PC-3 (cell line): Measurements from ENCODE around the gene SIDT1. TPM values are rescaled to one million over a fixed set of nuclear protein-coding genes. Genes with fewer than 3 reads are reported as not detected.

Experiments used
- ATAC-seq: fragments of 200-7000 bp; cut with Tn5 transposase; 2 replicates; pipeline ENCODE4 v1.9.1; 2020; ENCODE audit warnings: mild to moderate bottlenecking, moderate library complexity
- BruUV-seq: library from RNA; stranded (reverse); fragments of 400-500 nt; replicated peaks from 2 replicates; lab custom pipeline; 2021; lab: Mats Ljungman, UMichigan
- CTCF ChIA-PET: fragments of 300-600 bp; sonication (Branson Sonifier 250); formaldehyde crosslinking; loops from one replicate; lab custom pipeline; 2022; ENCODE audit warnings: antibody characterized with exemption; lab: Charles Lee
- POLR2A ChIA-PET: fragments of 300-600 bp; sonication (Branson Sonifier 250); formaldehyde crosslinking; loops from one replicate; lab custom pipeline; 2022; ENCODE audit warnings: antibody characterized with exemption; ENCODE audit not compliant: unreplicated experiment; lab: Charles Lee
- DNase-seq: peaks from one replicate; pipeline ENCODE4 v3.0.0-alpha.2; 2015
- H2AFZ ChIP-seq: fragments of 300-600 bp; sonication (generic); 2 replicates; pipeline ENCODE4 v1.6.0; 2016; ENCODE audit warnings: antibody characterized with exemption, low read length
- H3F3A ChIP-seq: fragments of 300-600 bp; sonication (generic); one replicate; pipeline ENCODE4 v1.6.0; 2017; ENCODE audit warnings: antibody characterized with exemption, low read length, control low read depth, mild to moderate bottlenecking; ENCODE audit not compliant: unreplicated experiment
- H3K27ac ChIP-seq: fragments of 300-600 bp; sonication (generic); 2 replicates; pipeline ENCODE4 v1.5.1; 2016; ENCODE audit warnings: mild to moderate bottlenecking, low read length
- H3K27me3 ChIP-seq: fragments of 300-600 bp; sonication (generic); 2 replicates; pipeline ENCODE4 v1.6.1; 2016; ENCODE audit warnings: low read length, mixed read lengths
- H3K36me3 ChIP-seq: fragments of 300-600 bp; sonication (generic); 2 replicates; pipeline ENCODE4 v1.6.1; 2016; ENCODE audit warnings: low read depth, mixed run types, low read length, mixed read lengths
- H3K4me1 ChIP-seq: fragments of 300-600 bp; sonication (generic); 2 replicates; pipeline ENCODE4 v1.5.1; 2016; ENCODE audit warnings: low read length; ENCODE audit not compliant: insufficient read depth
- H3K4me2 ChIP-seq: fragments of 300-600 bp; sonication (generic); 2 replicates; pipeline ENCODE4 v1.6.0; 2016; ENCODE audit warnings: low read length
- H3K4me3 ChIP-seq: fragments of 300-600 bp; sonication (generic); 2 replicates; pipeline ENCODE4 v1.5.1; 2016; ENCODE audit warnings: mild to moderate bottlenecking, low read length, mixed read lengths
- H3K79me2 ChIP-seq: fragments of 300-600 bp; sonication (generic); 2 replicates; pipeline ENCODE4 v1.6.1; 2017; ENCODE audit warnings: low read length, mixed read lengths
- H3K9ac ChIP-seq: fragments of 300-600 bp; sonication (generic); 2 replicates; pipeline ENCODE4 v1.6.0; 2016; ENCODE audit warnings: mild to moderate bottlenecking, low read length
- H3K9me2 ChIP-seq: fragments of 300-600 bp; sonication (generic); replicated peaks from 2 replicates; pipeline ENCODE4 v1.6.1; 2016; ENCODE audit warnings: mixed run types, low read length, mixed read lengths
- H3K9me3 ChIP-seq: fragments of 300-600 bp; sonication (generic); 2 replicates; pipeline ENCODE4 v1.6.1; 2016; ENCODE audit warnings: low read length, mixed read lengths
- H4K20me1 ChIP-seq: fragments of 300-600 bp; sonication (generic); 2 replicates; pipeline ENCODE4 v1.6.1; 2016; ENCODE audit warnings: low read length, mixed read lengths
- EZH2 ChIP-seq: fragments of 300-600 bp; sonication (generic); IDR thresholded peaks from one replicate; pipeline ENCODE4 v1.6.1; 2017; ENCODE audit warnings: antibody characterized with exemption, mild to moderate bottlenecking, low read length; ENCODE audit not compliant: unreplicated experiment
- EZH2phosphoT487 ChIP-seq: fragments of 300-600 bp; sonication (generic); IDR thresholded peaks from 2 replicates; pipeline ENCODE4 v1.6.1; 2018; ENCODE audit warnings: mild to moderate bottlenecking, antibody characterized with exemption, low read length, borderline replicate concordance
- intact Hi-C: fragments of 100-400 bp; cut with micrococcal nuclease; formaldehyde crosslinking; loops from 2 replicates; pipeline ENCODE4 v1.9.0; 2023
- total RNA-seq: library from RNA; depleted of rRNA; stranded (reverse); fragments of >200 nt; gene quantifications from 2 replicates; pipeline ENCODE4 v1.2.3, GENCODE V29; 2014
- TF ChIP-seq, protein P1 (sequence below): fragments of 300-600 bp; sonication (generic); conservative IDR thresholded peaks from 2 replicates; pipeline ENCODE4 v1.5.1; 2017; ENCODE audit warnings: antibody characterized with exemption, low read depth, mild to moderate bottlenecking, low read length

The SIDT1 gene
- total RNA-seq, 1 experiment from 2014 or later = 14.1 TPM

GRCh38 chr3:113589971-113590370, 57.6 kb downstream of the SIDT1 start:
- H3K27ac ChIP-seq = no peak overlapping the region
- ChIA-PET CTCF (no interaction called here), POLR2A (no interaction called here)
- no peaks in the 10 kb centered on the region for H4K20me1 ChIP-seq
- DNase-seq (no peak), ATAC-seq (no peak)
- no peak for TF ChIP-seq EZH2phosphoT487
- TF ChIP-seq EZH2 = no peak
- TF ChIP-seq, protein P1, sequence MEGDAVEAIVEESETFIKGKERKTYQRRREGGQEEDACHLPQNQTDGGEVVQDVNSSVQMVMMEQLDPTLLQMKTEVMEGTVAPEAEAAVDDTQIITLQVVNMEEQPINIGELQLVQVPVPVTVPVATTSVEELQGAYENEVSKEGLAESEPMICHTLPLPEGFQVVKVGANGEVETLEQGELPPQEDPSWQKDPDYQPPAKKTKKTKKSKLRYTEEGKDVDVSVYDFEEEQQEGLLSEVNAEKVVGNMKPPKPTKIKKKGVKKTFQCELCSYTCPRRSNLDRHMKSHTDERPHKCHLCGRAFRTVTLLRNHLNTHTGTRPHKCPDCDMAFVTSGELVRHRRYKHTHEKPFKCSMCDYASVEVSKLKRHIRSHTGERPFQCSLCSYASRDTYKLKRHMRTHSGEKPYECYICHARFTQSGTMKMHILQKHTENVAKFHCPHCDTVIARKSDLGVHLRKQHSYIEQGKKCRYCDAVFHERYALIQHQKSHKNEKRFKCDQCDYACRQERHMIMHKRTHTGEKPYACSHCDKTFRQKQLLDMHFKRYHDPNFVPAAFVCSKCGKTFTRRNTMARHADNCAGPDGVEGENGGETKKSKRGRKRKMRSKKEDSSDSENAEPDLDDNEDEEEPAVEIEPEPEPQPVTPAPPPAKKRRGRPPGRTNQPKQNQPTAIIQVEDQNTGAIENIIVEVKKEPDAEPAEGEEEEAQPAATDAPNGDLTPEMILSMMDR = no peak
- H3K27me3 ChIP-seq = no peaks in the 10 kb centered on the region
- H3K9ac ChIP-seq = no peak overlapping the region
- no peaks in the 10 kb centered on the region for H3F3A ChIP-seq
- no peaks in the 10 kb centered on the region for H3K79me2 ChIP-seq
- intact Hi-C loops = no loop called here
- no peak overlapping the region for H2AFZ ChIP-seq
- no peaks in the 10 kb centered on the region for H3K9me3 ChIP-seq
- no peak overlapping the region for H3K4me2 ChIP-seq
- no peaks in the 10 kb centered on the region for H3K9me2 ChIP-seq
- peaks cover 7% of the 10 kb centered on the region; the same call in 1 of the 2 replicates for H3K4me1 ChIP-seq
- BruUV-seq = no TSS peak
- no peak overlapping the region for H3K4me3 ChIP-seq
- peaks cover 6% of the 10 kb centered on the region; the same call in 1 of the 2 replicates for H3K36me3 ChIP-seq

DNA sequence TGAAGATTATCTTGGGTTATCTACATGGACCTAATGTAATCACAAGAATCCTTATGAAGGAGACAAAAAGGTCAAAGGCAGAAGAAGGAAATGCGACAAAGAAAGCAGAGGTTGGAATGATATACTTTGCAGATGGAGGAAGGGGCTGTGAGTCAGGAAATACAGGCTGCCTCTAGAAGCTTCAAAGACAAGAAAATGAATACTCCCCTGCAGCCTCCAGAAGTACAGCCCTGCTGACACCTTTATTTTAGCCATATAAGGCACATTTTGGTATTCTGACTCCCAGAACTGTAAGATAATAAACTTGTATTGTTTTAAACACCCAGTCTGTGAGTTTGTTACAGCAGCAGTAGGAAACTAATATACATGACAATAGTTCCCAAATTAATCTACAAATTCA, 58.6 kb downstream of the SIDT1 start:
- ATAC-seq = no peak
- ChIA-PET POLR2A (no interaction called here), CTCF (no interaction called here)
- Histone ChIP-seq H3K4me1 (peaks cover 7% of the 10 kb centered on the region; the same call in 1 of the 2 replicates), H3K36me3 (0 out of 2 replicates have a peak, but pooled peaks cover 3% of the 10 kb centered on the region), H3K27me3 (no peaks in the 10 kb centered on the region), H4K20me1 (no peaks in the 10 kb centered on the region), H2AFZ (no peak overlapping the region), H3K9me2 (no peaks in the 10 kb centered on the region), H3K4me3 (no peak overlapping the region), H3K9me3 (no peaks in the 10 kb centered on the region), H3K79me2 (no peaks in the 10 kb centered on the region), H3K27ac (no peak overlapping the region), H3K4me2 (no peak overlapping the region), H3F3A (no peaks in the 10 kb centered on the region), H3K9ac (no peak overlapping the region)
- intact Hi-C loops = no loop called here
- no peak for DNase-seq
- TF ChIP-seq EZH2 = no peak
- no peak for TF ChIP-seq EZH2phosphoT487
- no TSS peak for BruUV-seq

GRCh38 chr3:113594066-113594465, 61.7 kb downstream of the SIDT1 start:
- H3K9me3 ChIP-seq = no peaks in the 10 kb centered on the region
- POLR2A ChIA-PET = no interaction called here
- H3K4me3 ChIP-seq = no peak overlapping the region
- H3K27ac ChIP-seq = no peak overlapping the region
- H3K27me3 ChIP-seq = no peaks in the 10 kb centered on the region
- H3K4me2 ChIP-seq = no peak overlapping the region
- TF ChIP-seq EZH2phosphoT487 (no peak), EZH2 (no peak)
- TF ChIP-seq, protein P1 = no peak
- no peak for ATAC-seq
- no peaks in the 10 kb centered on the region for H3K9me2 ChIP-seq
- no TSS peak for BruUV-seq
- no peak overlapping the region for H2AFZ ChIP-seq
- intact Hi-C loops = no loop called here
- H3F3A ChIP-seq = no peaks in the 10 kb centered on the region
- CTCF ChIA-PET = no interaction called here
- H3K4me1 ChIP-seq = no peaks in the 10 kb centered on the region
- H3K9ac ChIP-seq = no peak overlapping the region
- H4K20me1 ChIP-seq = no peaks in the 10 kb centered on the region
- DNase-seq = no peak
- H3K79me2 ChIP-seq = no peaks in the 10 kb centered on the region
- 0 out of 2 replicates have a peak, but pooled peaks cover 3% of the 10 kb centered on the region for H3K36me3 ChIP-seq
